ENCODE measurements around the gene RCL1.

Gene RCL1

GRCh38 chr9:4831944-4832343, 39.2 kb downstream of the RCL1 start:
- no peak for TF ChIP-seq CTCF (IDR thresholded peaks at IDR 0.05; ENCODE audit: extremely low read depth, insufficient read depth, missing control alignments)
- no peak for DNase-seq (ENCODE audit: low spot score)
- in situ Hi-C loops (cut with MboI; ENCODE audit: low pct_unique_long_range_greater_than_20kb, low sequenced_read_pairs, unreplicated experiment), result no loop called here

GRCh38 chr9:4832786-4833579, 40.2 kb downstream of the RCL1 start:
- TF ChIP-seq CTCF (IDR thresholded peaks at IDR 0.05; ENCODE audit: extremely low read depth, insufficient read depth, missing control alignments), result no peak
- DNase-seq (ENCODE audit: low spot score), result no peak
- in situ Hi-C loops (cut with MboI; ENCODE audit: low pct_unique_long_range_greater_than_20kb, low sequenced_read_pairs, unreplicated experiment), result no loop called here

GRCh38 chr9:4833781-4834560, 41.2 kb downstream of the RCL1 start:
- no peak for DNase-seq (ENCODE audit: low spot score)
- no peak for TF ChIP-seq CTCF (IDR thresholded peaks at IDR 0.05; ENCODE audit: extremely low read depth, insufficient read depth, missing control alignments)
- in situ Hi-C loops (cut with MboI; ENCODE audit: low pct_unique_long_range_greater_than_20kb, low sequenced_read_pairs, unreplicated experiment), result no loop called here

- no peak for DNase-seq (ENCODE audit: low spot score)
- TF ChIP-seq CTCF (IDR thresholded peaks at IDR 0.05; ENCODE audit: extremely low read depth, insufficient read depth, missing control alignments), result no peak
- in situ Hi-C loops (cut with MboI; ENCODE audit: low pct_unique_long_range_greater_than_20kb, low sequenced_read_pairs, unreplicated experiment), result no loop called here
Measured at GRCh38 chr9:4836676-4837075, 43.9 kb downstream of the RCL1 start.

GRCh38 chr9:4837261-4838188, 44.8 kb downstream of the RCL1 start:
- TF ChIP-seq CTCF (IDR thresholded peaks at IDR 0.05; ENCODE audit: extremely low read depth, insufficient read depth, missing control alignments), result no peak
- no peak for DNase-seq (ENCODE audit: low spot score)
- in situ Hi-C loops (cut with MboI; ENCODE audit: low pct_unique_long_range_greater_than_20kb, low sequenced_read_pairs, unreplicated experiment), result no loop called here

GRCh38 chr9:4838189-4838546, 45.4 kb downstream of the RCL1 start:
- DNase-seq (ENCODE audit: low spot score), result no peak
- in situ Hi-C loops (cut with MboI; ENCODE audit: low pct_unique_long_range_greater_than_20kb, low sequenced_read_pairs, unreplicated experiment), result no loop called here
- TF ChIP-seq CTCF (IDR thresholded peaks at IDR 0.05; ENCODE audit: extremely low read depth, insufficient read depth, missing control alignments), result no peak
